Loucy (cell line): ENCODE data around the gene ZMYND8.

ENCODE experiments used
- H2AFZ ChIP-seq: fragments of 200-600 bp; sonication (generic); 2 replicates; pipeline ENCODE4 v1.6.0; 2016; ENCODE audit warnings: antibody characterized with exemption, mild to moderate bottlenecking, low read length, moderate library complexity
- H3F3A ChIP-seq: fragments of 200-600 bp; 2 replicates; pipeline ENCODE4 v1.6.0; 2016; ENCODE audit warnings: antibody characterized with exemption, low read depth, mild to moderate bottlenecking
- H3K27me3 ChIP-seq: fragments of 200-600 bp; sonication (generic); 2 replicates; pipeline ENCODE4 v1.6.1; 2014; ENCODE audit warnings: low read length, mild to moderate bottlenecking; ENCODE audit not compliant: insufficient read depth, poor library complexity, severe bottlenecking
- H3K36me3 ChIP-seq: fragments of 200-600 bp; sonication (generic); 2 replicates; pipeline ENCODE4 v1.6.1; 2016; ENCODE audit warnings: low read length; ENCODE audit not compliant: insufficient read depth
- H3K4me1 ChIP-seq: fragments of 200-600 bp; sonication (generic); 2 replicates; pipeline ENCODE4 v1.5.1; 2014; ENCODE audit warnings: low read length, mild to moderate bottlenecking; ENCODE audit not compliant: insufficient read depth, poor library complexity, severe bottlenecking
- H3K4me2 ChIP-seq: fragments of 200-600 bp; sonication (generic); 2 replicates; pipeline ENCODE4 v1.6.0; 2014; ENCODE audit warnings: antibody characterized with exemption, low read length, low read depth, mild to moderate bottlenecking; ENCODE audit not compliant: poor library complexity, severe bottlenecking
- H3K4me3 ChIP-seq: fragments of 200-600 bp; sonication (generic); 2 replicates; pipeline ENCODE4 v1.5.1; 2014; ENCODE audit warnings: low read length, mild to moderate bottlenecking, mixed read lengths; ENCODE audit not compliant: poor library complexity, severe bottlenecking
- H3K79me2 ChIP-seq: fragments of 200-600 bp; sonication (generic); 2 replicates; pipeline ENCODE4 v1.6.1; 2014; ENCODE audit warnings: low read length; ENCODE audit not compliant: insufficient read depth
- H3K9ac ChIP-seq: fragments of 200-600 bp; sonication (generic); 2 replicates; pipeline ENCODE4 v1.6.0; 2014; ENCODE audit warnings: mild to moderate bottlenecking, low read depth, low read length, moderate library complexity; ENCODE audit not compliant: poor library complexity, severe bottlenecking
- H3K9me2 ChIP-seq: fragments of 200-600 bp; sonication (generic); replicated peaks from 2 replicates; pipeline ENCODE4 v1.6.1; 2016; ENCODE audit warnings: low read depth, low read length, mixed read lengths
- H3K9me3 ChIP-seq: fragments of 200-600 bp; sonication (generic); 2 replicates; pipeline ENCODE4 v1.6.1; 2014; ENCODE audit warnings: mild to moderate bottlenecking, antibody characterized with exemption, low read length, low read depth; ENCODE audit not compliant: insufficient read depth
- H4K20me1 ChIP-seq: fragments of 200-600 bp; sonication (generic); 2 replicates; pipeline ENCODE4 v1.6.0; 2014; ENCODE audit warnings: antibody characterized with exemption, low read length, mild to moderate bottlenecking; ENCODE audit not compliant: insufficient read depth, poor library complexity, severe bottlenecking
- CTCF ChIP-seq: fragments of 200-600 bp; sonication (generic); conservative IDR thresholded peaks from 2 replicates; pipeline ENCODE4 v1.5.1; 2014; ENCODE audit warnings: mild to moderate bottlenecking, antibody characterized with exemption, low read length
- EZH2phosphoT487 ChIP-seq: fragments of 200-600 bp; IDR thresholded peaks from 2 replicates; pipeline ENCODE4 v1.6.1; 2018; ENCODE audit warnings: antibody characterized with exemption, mild to moderate bottlenecking, moderate library complexity, borderline replicate concordance

Gene ZMYND8

GRCh38 chr20:47373206-47373733 is 16.8 kb upstream of the ZMYND8 start:
- Histone ChIP-seq H3K9me3 (no peaks in the 10 kb centered on the region), H3K9ac (no peak overlapping the region), H3K4me1 (no peaks in the 10 kb centered on the region), H4K20me1 (no peaks in the 10 kb centered on the region), H3K36me3 (no peaks in the 10 kb centered on the region), H3F3A (no peaks in the 10 kb centered on the region), H3K79me2 (no peaks in the 10 kb centered on the region), H3K4me3 (no peak overlapping the region), H3K27me3 (no peaks in the 10 kb centered on the region), H3K4me2 (no peak overlapping the region), H3K9me2 (no peaks in the 10 kb centered on the region), H2AFZ (no peak overlapping the region)
- TF ChIP-seq CTCF: no peak
- TF ChIP-seq EZH2phosphoT487: no peak

GRCh38 chr20:47370850-47371782 is 14.6 kb upstream of the ZMYND8 start:
- Histone ChIP-seq H3K9me3 (no peaks in the 10 kb centered on the region), H3K27me3 (no peaks in the 10 kb centered on the region), H3K9me2 (no peaks in the 10 kb centered on the region), H2AFZ (no peak overlapping the region), H4K20me1 (no peaks in the 10 kb centered on the region), H3K4me3 (no peak overlapping the region), H3K79me2 (no peaks in the 10 kb centered on the region), H3K36me3 (no peaks in the 10 kb centered on the region), H3K4me2 (no peak overlapping the region), H3K9ac (no peak overlapping the region), H3K4me1 (no peaks in the 10 kb centered on the region), H3F3A (no peaks in the 10 kb centered on the region)
- no peak for TF ChIP-seq EZH2phosphoT487
- TF ChIP-seq CTCF: no peak

- Histone ChIP-seq H3K9me2 (no peaks in the 10 kb centered on the region), H3F3A (no peaks in the 10 kb centered on the region), H3K9me3 (no peaks in the 10 kb centered on the region), H3K4me2 (no peak overlapping the region), H3K27me3 (no peaks in the 10 kb centered on the region), H2AFZ (no peak overlapping the region), H3K36me3 (no peaks in the 10 kb centered on the region), H4K20me1 (no peaks in the 10 kb centered on the region), H3K4me3 (no peak overlapping the region), H3K4me1 (no peaks in the 10 kb centered on the region), H3K79me2 (no peaks in the 10 kb centered on the region), H3K9ac (no peak overlapping the region)
- TF ChIP-seq CTCF (no peak), EZH2phosphoT487 (no peak)
These were observed 13.7 kb upstream of the ZMYND8 start for GRCh38 chr20:47370214-47370613.
